ENCODE measurements around the gene ARHGAP33. TPM values are rescaled to one million over a fixed set of nuclear protein-coding genes. Genes with fewer than 3 reads are reported as not detected.

Gene ARHGAP33
- total and polyA plus RNA-seq, 2 of the 4 experiments (the other 2 are of a cell fraction): 0.72 to 11.9 TPM

- no TSS peak for BruUV-seq (replicated peaks)
- H3K4me2 ChIP-seq (ENCODE audit: low read depth, low read length): no peak overlapping the region
- H3K18ac ChIP-seq (ENCODE audit: low read depth, low read length): no peak overlapping the region
These were observed 16.5 kb downstream of the ARHGAP33 start for GRCh38 chr19:35791814-35792279.

More at GRCh38 chr19:35791814-35792279, 16.5 kb downstream of the ARHGAP33 start:
- Histone ChIP-seq H3K56ac (ENCODE audit: extremely low read depth, insufficient read depth, low read length) (no peak overlapping the region), H3K23ac (ENCODE audit: low read depth, low read length) (no peak overlapping the region), H2AFZ (replicated peaks; ENCODE audit: low read length, poor library complexity) (no peak overlapping the region), H3K9me3 (ENCODE audit: control insufficient read depth, insufficient read depth, low read length) (no peaks in the 10 kb centered on the region), H2BK5ac (ENCODE audit: low read depth, low read length, poor library complexity, severe bottlenecking) (no peak overlapping the region), H2BK15ac (ENCODE audit: low read depth, low read length) (no peak overlapping the region), H3K4me3 (ENCODE audit: insufficient read depth, low read depth, low read length) (no peak overlapping the region), H4K20me1 (ENCODE audit: insufficient read depth, low read length) (no peaks in the 10 kb centered on the region), H2BK120ac (ENCODE audit: low read depth, low read length) (no peak overlapping the region), H3K27me3 (ENCODE audit: control insufficient read depth, insufficient read depth, low read length) (peaks cover 13% of the 10 kb centered on the region), H2BK20ac (ENCODE audit: low read depth, low read length) (no peak overlapping the region), H3K9ac (ENCODE audit: low read depth, low read length) (no peak overlapping the region), H3K9me1 (ENCODE audit: insufficient read depth, low read length) (no peaks in the 10 kb centered on the region), H4K91ac (ENCODE audit: insufficient read depth, low read depth, low read length) (no peak overlapping the region), H3K4ac (ENCODE audit: low read depth, low read length) (no peak overlapping the region), H4K8ac (ENCODE audit: low read depth in 2 of 2, low read length in 2 of 2) (no peak overlapping the region), H3K14ac (replicated peaks; ENCODE audit: low read depth, low read length) (no peak overlapping the region), H2AK9ac (replicated peaks; ENCODE audit: low read depth, low read length, poor library complexity) (no peak overlapping the region), H3K27ac (ENCODE audit: insufficient read depth, low read length) (no peak overlapping the region), H3K4me1 (ENCODE audit: control insufficient read depth, insufficient read depth, low read length) (no peaks in the 10 kb centered on the region), H4K5ac (ENCODE audit: low read depth, low read length) (no peak overlapping the region), H3K36me3 (ENCODE audit: control insufficient read depth, insufficient read depth, low read length) (no peaks in the 10 kb centered on the region), H3K79me1 (ENCODE audit: low read depth in 1 of 2, low read length in 2 of 2) (no peaks in the 10 kb centered on the region), H2AK5ac (ENCODE audit: low read depth, low read length) (no peak overlapping the region)
- TF ChIP-seq BHLHE40 (IDR thresholded peaks at IDR 0.05; ENCODE audit: low read depth, low read length) (no peak), MAZ (IDR thresholded peaks at IDR 0.05; ENCODE audit: borderline replicate concordance, low read depth, low read length) (no peak), SMC3 (IDR thresholded peaks at IDR 0.05; ENCODE audit: low read depth, low read length) (no peak), CEBPB (IDR thresholded peaks at IDR 0.05; ENCODE audit: low read depth, low read length) (no peak), ELK1 (IDR thresholded peaks at IDR 0.05; ENCODE audit: borderline replicate concordance, low read depth, low read length) (no peak), MXI1 (IDR thresholded peaks at IDR 0.05; ENCODE audit: borderline replicate concordance, low read depth, low read length) (no peak), FOS (IDR thresholded peaks at IDR 0.05; ENCODE audit: low read depth, low read length) (no peak), USF2 (IDR thresholded peaks at IDR 0.05; ENCODE audit: low read depth, low read length) (no peak), NFE2L2 (IDR thresholded peaks at IDR 0.05; ENCODE audit: low read depth, low read length) (no peak), POLR2A (IDR thresholded peaks at IDR 0.05; ENCODE audit: low read depth, low read length) (no peak), CHD1 (IDR thresholded peaks at IDR 0.05; ENCODE audit: low read depth, low read length) (no peak), RAD21 (IDR thresholded peaks at IDR 0.05; ENCODE audit: low read length) (no peak), MAFK (IDR thresholded peaks at IDR 0.05; ENCODE audit: low read depth, low read length) (no peak), RCOR1 (IDR thresholded peaks at IDR 0.05; ENCODE audit: insufficient replicate concordance, low read length) (no peak), RFX5 (IDR thresholded peaks at IDR 0.05; ENCODE audit: low read depth, low read length) (no peak)
- 100% methylated on average over 2 of the region's 9 CpGs; no CpG with 5 or more reads in 1 of the 2 experiments for WGBS, 2 experiments (ENCODE audit: extremely low coverage in 2 of 2, insufficient read length in 1 of 2)
- in situ Hi-C loops (cut with MboI; ENCODE audit: low sequenced_read_pairs) (no loop called here), intact Hi-C loops (cut with micrococcal nuclease) (no loop called here), dilution Hi-C loops (cut with HindIII; ENCODE audit: low sequenced_read_pairs, unreplicated experiment) (no loop called here)
- POLR2A ChIA-PET (ENCODE audit: unreplicated experiment): no interaction called here
- DNase-seq (no peak), ATAC-seq (ENCODE audit: low read depth) (no peak)
- CTCF ChIA-PET: no interaction called here

Data from IMR-90 (cell line).